ENCODE data around the gene CYP2E1. TPM values are rescaled to one million over a fixed set of nuclear protein-coding genes. Genes with fewer than 3 reads are reported as not detected.
"Not testable (repeated sequence)": the region's sequence is repeated elsewhere in the genome, so short reads cannot be mapped to it uniquely, and the experiment has no call there.

The CYP2E1 gene
- total and polyA plus RNA-seq, 10 of the 15 experiments (the other 5 are each of a cell fraction or from before 2014, with no cell fraction given): 0.09 to 1.9 (median 0.28) TPM; not detected in 3

DNA sequence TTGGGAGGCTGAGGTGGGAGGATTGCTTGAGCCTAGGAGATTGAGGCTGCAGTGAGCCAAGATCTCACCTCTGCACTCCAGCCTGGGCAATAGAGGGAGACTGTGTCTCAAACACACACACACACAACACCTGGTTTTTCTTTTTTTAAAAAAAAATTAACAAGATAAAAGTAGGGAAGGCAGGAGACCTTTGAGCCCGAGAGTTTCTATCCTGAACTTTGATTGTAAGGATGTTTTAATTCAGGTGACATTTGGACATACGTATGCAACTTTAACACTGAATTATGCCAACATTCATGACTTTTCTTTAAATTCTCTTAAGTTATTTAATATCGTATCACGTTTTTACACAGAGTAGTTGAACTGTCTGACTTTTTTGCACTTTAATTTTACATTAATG, 11.7 kb upstream of the CYP2E1 start (continued):
- no peak for TF ChIP-seq NFXL1 (IDR thresholded peaks at IDR 0.05; ENCODE audit: borderline replicate concordance)

DNA sequence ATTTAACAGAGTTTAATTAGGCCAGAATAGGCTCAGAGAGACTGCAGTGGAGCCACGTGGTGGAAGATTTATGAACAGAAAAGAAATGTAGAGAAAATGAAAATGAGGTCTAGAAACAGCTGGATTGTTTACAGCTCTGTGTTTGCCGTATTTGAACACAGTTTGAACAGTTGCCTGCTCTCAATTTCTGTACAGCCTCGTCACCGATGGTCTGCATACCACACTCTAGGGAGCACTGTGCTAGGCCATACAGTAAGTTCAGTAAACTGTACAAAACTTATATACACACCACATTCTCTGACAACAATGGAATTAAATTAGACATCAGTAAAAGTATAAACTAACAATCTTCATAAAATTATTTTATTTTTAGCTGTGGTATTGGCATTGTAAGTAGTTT, 11.1 kb upstream of the CYP2E1 start:
- no peak for ATAC-seq
- no peak for DNase-seq (ENCODE audit: low read depth, low spot score)
- no peak overlapping the region for H3K9ac ChIP-seq (ENCODE audit: control insufficient read depth, insufficient read depth, low read length)
- H3K4me2 ChIP-seq (ENCODE audit: control insufficient read depth, insufficient read depth): no peak overlapping the region
- no TSS peak for BruUV-seq (replicated peaks)
- POLR2A ChIA-PET: no interaction called here
- no peak overlapping the region for H2AFZ ChIP-seq (ENCODE audit: control insufficient read depth, low read depth, low read length)
- H4K20me1 ChIP-seq (ENCODE audit: control insufficient read depth, insufficient read depth): no peaks in the 10 kb centered on the region
- H3K79me2 ChIP-seq (ENCODE audit: control insufficient read depth, insufficient read depth, low read length): no peaks in the 10 kb centered on the region
- WGBS (ENCODE audit: insufficient coverage, insufficient replicate concordance, low lambda C conversion rate, missing lambda C conversion rate): 0% methylated on average over 4 of the region's 4 CpGs
- H3K9me3 ChIP-seq (replicated peaks; ENCODE audit: control insufficient read depth, insufficient read depth, low read length): no peaks in the 10 kb centered on the region; the same call in 2 of the 3 replicates
- RAD21 ChIA-PET (ENCODE audit: unreplicated experiment): no interaction called here
- TF ChIP-seq, protein P1, sequence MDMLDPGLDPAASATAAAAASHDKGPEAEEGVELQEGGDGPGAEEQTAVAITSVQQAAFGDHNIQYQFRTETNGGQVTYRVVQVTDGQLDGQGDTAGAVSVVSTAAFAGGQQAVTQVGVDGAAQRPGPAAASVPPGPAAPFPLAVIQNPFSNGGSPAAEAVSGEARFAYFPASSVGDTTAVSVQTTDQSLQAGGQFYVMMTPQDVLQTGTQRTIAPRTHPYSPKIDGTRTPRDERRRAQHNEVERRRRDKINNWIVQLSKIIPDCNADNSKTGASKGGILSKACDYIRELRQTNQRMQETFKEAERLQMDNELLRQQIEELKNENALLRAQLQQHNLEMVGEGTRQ (IDR thresholded peaks at IDR 0.05; ENCODE audit: borderline replicate concordance, low read depth, low read length): no peak
- TF ChIP-seq, protein P2, sequence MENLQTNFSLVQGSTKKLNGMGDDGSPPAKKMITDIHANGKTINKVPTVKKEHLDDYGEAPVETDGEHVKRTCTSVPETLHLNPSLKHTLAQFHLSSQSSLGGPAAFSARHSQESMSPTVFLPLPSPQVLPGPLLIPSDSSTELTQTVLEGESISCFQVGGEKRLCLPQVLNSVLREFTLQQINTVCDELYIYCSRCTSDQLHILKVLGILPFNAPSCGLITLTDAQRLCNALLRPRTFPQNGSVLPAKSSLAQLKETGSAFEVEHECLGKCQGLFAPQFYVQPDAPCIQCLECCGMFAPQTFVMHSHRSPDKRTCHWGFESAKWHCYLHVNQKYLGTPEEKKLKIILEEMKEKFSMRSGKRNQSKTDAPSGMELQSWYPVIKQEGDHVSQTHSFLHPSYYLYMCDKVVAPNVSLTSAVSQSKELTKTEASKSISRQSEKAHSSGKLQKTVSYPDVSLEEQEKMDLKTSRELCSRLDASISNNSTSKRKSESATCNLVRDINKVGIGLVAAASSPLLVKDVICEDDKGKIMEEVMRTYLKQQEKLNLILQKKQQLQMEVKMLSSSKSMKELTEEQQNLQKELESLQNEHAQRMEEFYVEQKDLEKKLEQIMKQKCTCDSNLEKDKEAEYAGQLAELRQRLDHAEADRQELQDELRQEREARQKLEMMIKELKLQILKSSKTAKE (IDR thresholded peaks at IDR 0.05; ENCODE audit: low read depth, poor library complexity, severe bottlenecking): no peak
- no peak for TF ChIP-seq TCF7 (IDR thresholded peaks at IDR 0.05; ENCODE audit: borderline replicate concordance)
- intact Hi-C loops (cut with micrococcal nuclease; ENCODE audit: unreplicated experiment): no loop called here
- no peak overlapping the region for H3K27ac ChIP-seq (ENCODE audit: control insufficient read depth, insufficient read depth)
- in situ Hi-C loops (cut with MboI): no loop called here
- H3K4me3 ChIP-seq: no peak overlapping the region
- no peaks in the 10 kb centered on the region; a peak in 1 of 4 replicates for H3K27me3 ChIP-seq (replicated peaks in 1 of 2; ENCODE audit: control insufficient read depth in 2 of 2, insufficient read depth in 2 of 2, low read length in 1 of 2)
- CTCF ChIA-PET: interaction anchor here (0.6 to 1.2 kb wide), 3 partner anchors 13 to 77 kb away, joined by 3 read pairs; no protein-coding TSS in a partner anchor
- H3K36me3 ChIP-seq (ENCODE audit: control insufficient read depth in 2 of 2, insufficient read depth in 2 of 2, low read length in 1 of 2): no peaks in the 10 kb centered on the region
- no peaks in the 10 kb centered on the region for H3K4me1 ChIP-seq (ENCODE audit: control insufficient read depth, insufficient read depth, low read length)
- FAIRE-seq: no peak
- SMC1A ChIA-PET (ENCODE audit: uncharacterized antibody, unreplicated experiment): interaction anchor here (0.7 to 1.0 kb wide), 2 partner anchors 23 to 105 kb away, joined by 3 read pairs; no protein-coding TSS in a partner anchor

DNA sequence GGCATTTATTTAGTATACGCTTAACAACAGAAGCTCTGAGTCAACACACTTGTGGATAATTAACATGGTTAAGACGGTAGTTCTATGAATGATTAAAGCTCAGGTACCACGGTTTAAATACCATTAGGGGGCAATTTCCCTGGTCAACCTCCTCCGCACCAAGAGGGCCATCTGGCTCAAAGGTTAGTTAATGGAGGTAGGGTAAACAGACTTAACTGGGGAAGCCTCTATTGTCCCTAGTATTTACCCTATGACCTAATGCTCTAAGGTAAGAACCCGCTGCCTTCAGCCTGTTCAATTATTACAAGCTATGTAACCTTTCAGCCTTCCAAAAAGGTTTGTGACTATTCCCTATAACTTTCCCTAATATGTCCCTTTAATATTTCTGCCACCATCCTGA, 8.6 kb upstream of the CYP2E1 start:
- intact Hi-C loops (cut with micrococcal nuclease; ENCODE audit: unreplicated experiment); POLR2A ChIA-PET; BruUV-seq (replicated peaks); H3K4me2 ChIP-seq (ENCODE audit: control insufficient read depth, insufficient read depth); FAIRE-seq; H3K4me1 ChIP-seq (ENCODE audit: control insufficient read depth, insufficient read depth, low read length); in situ Hi-C loops (cut with MboI); H3K9me3 ChIP-seq (replicated peaks; ENCODE audit: control insufficient read depth, insufficient read depth, low read length); H3K27me3 ChIP-seq (replicated peaks in 1 of 2; ENCODE audit: control insufficient read depth in 2 of 2, insufficient read depth in 2 of 2, low read length in 1 of 2); H3K36me3 ChIP-seq (ENCODE audit: control insufficient read depth in 2 of 2, insufficient read depth in 2 of 2, low read length in 1 of 2); ATAC-seq; H4K20me1 ChIP-seq (ENCODE audit: control insufficient read depth, insufficient read depth); H3K79me2 ChIP-seq (ENCODE audit: control insufficient read depth, insufficient read depth, low read length); H3K9ac ChIP-seq (ENCODE audit: control insufficient read depth, insufficient read depth, low read length); H3K27ac ChIP-seq (ENCODE audit: control insufficient read depth, insufficient read depth); H2AFZ ChIP-seq (ENCODE audit: control insufficient read depth, low read depth, low read length); H3K4me3 ChIP-seq; DNase-seq (ENCODE audit: low read depth, low spot score): not testable (repeated sequence)
- RAD21 ChIA-PET (ENCODE audit: unreplicated experiment): interaction anchor here (1.2 kb wide), 1 partner anchor 80 kb away, joined by 3 read pairs; no protein-coding TSS in a partner anchor
- CTCF ChIA-PET: interaction anchor here (1.4 to 4.4 kb wide), 2 partner anchors 80 to 189 kb away, joined by 6 to 24 read pairs; no protein-coding TSS in a partner anchor
- SMC1A ChIA-PET (ENCODE audit: uncharacterized antibody, unreplicated experiment): interaction anchor here (0.6 to 1.0 kb wide), 3 partner anchors 17 to 90 kb away, joined by 3 read pairs; no protein-coding TSS in a partner anchor
- WGBS (ENCODE audit: insufficient coverage, insufficient replicate concordance, low lambda C conversion rate, missing lambda C conversion rate): 36% methylated on average over 5 of the region's 5 CpGs

Data from GM12878 (cell line).